Erythroblast (primary cell): ENCODE measurements around the gene CD74.

Experiments
- GATA1 ChIP-seq: IDR thresholded peaks from 2 replicates; pipeline ENCODE4 v1.6.1; 2011; ENCODE audit warnings: low read depth, mild to moderate bottlenecking, control low read depth, low read length, moderate library complexity
- POLR2A ChIP-seq: IDR thresholded peaks from 2 replicates; pipeline ENCODE4 v1.6.1; 2011; ENCODE audit warnings: mild to moderate bottlenecking, low read length

GRCh38 chr5:150406103-150406722, 6.5 kb downstream of the CD74 start:
- TF ChIP-seq POLR2A (no peak), GATA1 (no peak)
